MM.1S (cell line): ENCODE results near the gene RABL6.

Experiments
- EZH2 ChIP-seq: fragments of 300-600 bp; sonication (generic); optimal IDR thresholded peaks from 2 replicates; pipeline ENCODE3; 2017; ENCODE audit warnings: low read depth, mild to moderate bottlenecking, antibody characterized with exemption, low read length, mixed read lengths
- TF ChIP-seq, protein P1 (sequence below): fragments of 300-600 bp; sonication (generic); IDR thresholded peaks from 2 replicates; pipeline ENCODE4 v1.5.1; 2016; ENCODE audit warnings: antibody characterized with exemption, low read length, mixed read lengths

DNA sequence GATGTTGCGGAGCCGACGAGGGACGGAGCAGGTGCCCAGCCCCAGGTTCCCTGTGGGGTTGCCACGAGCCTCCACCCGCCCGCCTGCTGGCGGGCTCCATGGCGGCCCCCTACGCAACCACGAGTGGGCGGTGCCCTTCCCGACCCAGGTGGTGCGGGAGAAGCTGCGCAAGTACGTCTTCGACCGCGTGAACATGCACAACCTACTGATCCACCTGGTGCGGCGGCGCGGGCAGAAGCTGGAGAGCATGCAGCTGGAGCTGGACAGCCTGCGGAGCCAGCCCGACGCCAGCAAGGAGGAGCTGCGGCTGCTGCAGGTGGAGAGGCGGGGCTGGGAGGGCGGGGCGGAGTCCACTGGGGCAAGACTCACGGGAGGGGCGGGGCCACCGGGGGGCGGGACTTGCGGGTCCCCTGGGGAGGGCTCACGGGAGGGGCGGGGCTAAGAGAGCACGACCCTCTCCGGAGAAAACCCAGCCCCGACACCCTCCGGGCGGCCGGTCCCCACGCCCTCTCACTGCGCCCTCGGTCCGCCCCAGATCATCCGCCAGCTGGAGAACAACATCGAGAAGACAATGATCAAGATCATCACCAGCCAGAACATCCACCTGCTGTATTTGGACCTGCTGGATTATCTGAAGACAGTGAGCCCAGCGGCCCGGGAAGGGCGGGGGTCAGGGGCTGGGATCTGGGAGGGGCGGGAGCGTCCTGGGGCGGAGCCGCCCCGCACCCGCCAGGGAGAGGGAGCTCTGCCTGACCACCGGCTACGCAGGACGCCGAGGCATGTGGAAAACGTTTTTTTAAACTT is 7.7 kb upstream of the RABL6 start:
- TF ChIP-seq, protein P1, sequence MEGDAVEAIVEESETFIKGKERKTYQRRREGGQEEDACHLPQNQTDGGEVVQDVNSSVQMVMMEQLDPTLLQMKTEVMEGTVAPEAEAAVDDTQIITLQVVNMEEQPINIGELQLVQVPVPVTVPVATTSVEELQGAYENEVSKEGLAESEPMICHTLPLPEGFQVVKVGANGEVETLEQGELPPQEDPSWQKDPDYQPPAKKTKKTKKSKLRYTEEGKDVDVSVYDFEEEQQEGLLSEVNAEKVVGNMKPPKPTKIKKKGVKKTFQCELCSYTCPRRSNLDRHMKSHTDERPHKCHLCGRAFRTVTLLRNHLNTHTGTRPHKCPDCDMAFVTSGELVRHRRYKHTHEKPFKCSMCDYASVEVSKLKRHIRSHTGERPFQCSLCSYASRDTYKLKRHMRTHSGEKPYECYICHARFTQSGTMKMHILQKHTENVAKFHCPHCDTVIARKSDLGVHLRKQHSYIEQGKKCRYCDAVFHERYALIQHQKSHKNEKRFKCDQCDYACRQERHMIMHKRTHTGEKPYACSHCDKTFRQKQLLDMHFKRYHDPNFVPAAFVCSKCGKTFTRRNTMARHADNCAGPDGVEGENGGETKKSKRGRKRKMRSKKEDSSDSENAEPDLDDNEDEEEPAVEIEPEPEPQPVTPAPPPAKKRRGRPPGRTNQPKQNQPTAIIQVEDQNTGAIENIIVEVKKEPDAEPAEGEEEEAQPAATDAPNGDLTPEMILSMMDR = no peak
- no peak for TF ChIP-seq EZH2
